Pancreas (tissue), 10 donors: Measurements from ENCODE around the gene ZDHHC18. TPM values are rescaled to one million over a fixed set of nuclear protein-coding genes. Genes with fewer than 3 reads are reported as not detected.

Experiments used
- ATAC-seq, 4 donors: fragments of 200-7000 bp; cut with Tn5 transposase; one replicate each; pipeline versions ENCODE4 v1.8.0 to v1.9.1; 2020; ENCODE audit warnings: mild to moderate bottlenecking in 4 of 4, moderate library complexity in 4 of 4
- DNase-seq, 6 donors: peaks; one replicate each; pipeline ENCODE4 v3.0.0-alpha.2; 2020
- FAIRE-seq: peaks from 2 replicates; lab custom pipeline; 2012; peaks lifted over from hg19 to GRCh38; lab: Jason Lieb, UNC
- H3K27ac ChIP-seq, 4 donors: fragments of 200-600 bp; sonication (generic); 1 replicate in 3 of 4; 2 replicates in 1 of 4; pipeline versions ENCODE4 v1.5.0 to v1.8.0; 2020
- H3K27me3 ChIP-seq, 4 donors: fragments of 200-600 bp; one replicate each; pipeline ENCODE4 v1.8.0; 2021
- H3K36me3 ChIP-seq, 3 donors: fragments of 200-600 bp; sonication (generic) in 1 of 3; one replicate each; pipeline versions ENCODE4 v1.5.0 to v1.8.0; 2020 to 2021
- H3K4me1 ChIP-seq, 3 donors: fragments of 200-600 bp; one replicate each; pipeline ENCODE4 v1.8.0; 2021
- H3K4me3 ChIP-seq, 4 donors: fragments of 200-600 bp; sonication (generic) in 2 of 4; one replicate each; pipeline versions ENCODE4 v1.5.0 to v1.8.0; 2020 to 2021
- H3K9me3 ChIP-seq, 4 donors: fragments of 200-600 bp; one replicate each; pipeline ENCODE4 v1.8.0; 2021
- CTCF ChIP-seq, 4 donors: fragments of 200-600 bp; sonication (generic) in 3 of 4; IDR thresholded peaks; one replicate each; pipeline versions ENCODE4 v1.5.0 to v1.8.0; 2021; ENCODE audit warnings: antibody characterized with exemption in 4 of 4
- WGBS, 2 donors: extraction: QIAGEN DNeasy Blood & Tissue Kit; methylation state at CpG; one replicate each; pipeline ENCODE4 v1.1.7; 2013; 5-methylcytosine and 5-hydroxymethylcytosine counted together
- intact Hi-C, 3 donors: fragments of 100-400 bp; cut with DNase I; formaldehyde crosslinking; loops; one replicate each; pipeline versions ENCODE4 v1.11.1 to v1.14.2; 2022
- polyA plus RNA-seq, 2 donors: library from polyadenylated mRNA; stranded (reverse); fragments of 200-250 nt; gene quantifications; one replicate each; pipeline ENCODE4 v1.2.3, GENCODE V29; 2013
- total RNA-seq, 6 donors: library from RNA; stranded (reverse); fragmentation: NEBNext Ultra II Directional in 4 of 6; extraction: Animal tissue kit (Norgen Biotek cat#: 25700) in 4 of 6; gene quantifications; one replicate each; pipeline versions ENCODE4 v1.2.1 to v1.2.4, GENCODE V29; 2021 to 2023
- donor health status: healthy with polysubstance abuse.
- donor health status: DM: no; HTN: no; CAD: no; lungs with moderate emphysema.
- donor health status: DM: no; HTN: no; CAD: no.
- donor health status: control.
- donor health status: control.
- donor health status: Bipolar disorder and iron deficiency.
- donor health status: DM: yes; HTN: yes; CAD: no.
- donor health status: DM: no; HTN: no; CAD: no.
- donor health status: DM: no; HTN: no; CAD: no.
- donor health status: DM: yes; HTN: yes; CAD: no.

Gene ZDHHC18
- total and polyA plus RNA-seq, 8 donors = 3.4 to 9.9 (median 6.0) TPM

- DNase-seq = peak in 1 of 6 donors; percentile 77
- Histone ChIP-seq H3K9me3 (no peaks in the 10 kb centered on the region), H3K27ac (peak overlapping the region in 1 of 4 donors; percentile 22), H3K36me3 (no peaks in the 10 kb centered on the region), H3K4me3 (peak overlapping the region; percentile 39 to 70 (median 58)), H3K27me3 (no peaks in the 10 kb centered on the region), H3K4me1 (peaks cover 0 to 12% (median 5%) of the 10 kb centered on the region in 3 donors)
- no peak for ATAC-seq
- no peak for TF ChIP-seq CTCF (IDR thresholded peaks at IDR 0.05)
- no peak for FAIRE-seq
- intact Hi-C loops = no loop called here
- 1 to 4% methylated on average over 12 to 17 of the region's 17 CpGs for WGBS, 2 donors
Measured at GRCh38 chr1:26827106-26827604, 667 bp downstream of the ZDHHC18 start.

GRCh38 chr1:26827663-26828062 is 1.2 kb downstream of the ZDHHC18 start:
- no peak overlapping the region for H3K27ac ChIP-seq
- no peak for TF ChIP-seq CTCF (IDR thresholded peaks at IDR 0.05)
- no peaks in the 10 kb centered on the region for H3K9me3 ChIP-seq
- peaks cover 0 to 2% (median 0%) of the 10 kb centered on the region in 3 donors for H3K36me3 ChIP-seq
- ATAC-seq = peak in 1 of 4 donors; percentile 5
- intact Hi-C loops = no loop called here
- no peak for DNase-seq
- WGBS, 2 donors = 28 to 35% methylated on average over 11 of the region's 11 CpGs
- no peak for FAIRE-seq
- peak overlapping the region in 3 of 4 donors; percentile 39 to 70 (median 69) for H3K4me3 ChIP-seq
- peaks cover 0 to 12% (median 5%) of the 10 kb centered on the region in 3 donors for H3K4me1 ChIP-seq
- no peaks in the 10 kb centered on the region for H3K27me3 ChIP-seq

- ATAC-seq (peak in 1 of 4 donors; percentile 40), FAIRE-seq (no peak), DNase-seq (no peak)
- Histone ChIP-seq H3K9me3 (no peaks in the 10 kb centered on the region), H3K27ac (no peak overlapping the region), H3K36me3 (peaks cover 0 to 10% (median 0%) of the 10 kb centered on the region in 3 donors), H3K4me1 (peaks cover 0 to 12% (median 5%) of the 10 kb centered on the region in 3 donors), H3K4me3 (no peak overlapping the region), H3K27me3 (no peaks in the 10 kb centered on the region)
- 57 to 62% methylated on average over 4 of the region's 4 CpGs for WGBS, 2 donors
- TF ChIP-seq CTCF (IDR thresholded peaks at IDR 0.05) = no peak
- intact Hi-C loops = no loop called here
Measured at GRCh38 chr1:26828411-26828991, 2.0 kb downstream of the ZDHHC18 start.

- ATAC-seq (no peak), DNase-seq (no peak), FAIRE-seq (no peak)
- intact Hi-C loops = no loop called here
- H3K4me3 ChIP-seq = no peak overlapping the region
- H3K36me3 ChIP-seq = peaks cover 0 to 18% (median 0%) of the 10 kb centered on the region in 3 donors
- H3K27ac ChIP-seq = no peak overlapping the region
- peaks cover 0 to 12% (median 5%) of the 10 kb centered on the region in 3 donors for H3K4me1 ChIP-seq
- no peak for TF ChIP-seq CTCF (IDR thresholded peaks at IDR 0.05)
- 82 to 83% methylated on average over 6 of the region's 6 CpGs for WGBS, 2 donors
- H3K9me3 ChIP-seq = no peaks in the 10 kb centered on the region
- H3K27me3 ChIP-seq = no peaks in the 10 kb centered on the region
Measured at GRCh38 chr1:26829184-26829911, 2.9 kb downstream of the ZDHHC18 start.
